ENCODE measurements around the gene INPP5A.

Gene INPP5A

GRCh38 chr10:132637477-132638129 is 100.0 kb downstream of the INPP5A start:
- H2AFZ ChIP-seq (ENCODE audit: low read length) = no peak overlapping the region
- no peaks in the 10 kb centered on the region for H3K9me2 ChIP-seq (replicated peaks; ENCODE audit: low read depth, low read length)
- H3K79me2 ChIP-seq (ENCODE audit: insufficient read depth, low read length) = peaks cover 80% of the 10 kb centered on the region
- H3K27me3 ChIP-seq (ENCODE audit: insufficient read depth, low read length, poor library complexity, severe bottlenecking) = no peaks in the 10 kb centered on the region
- no peaks in the 10 kb centered on the region for H3F3A ChIP-seq (ENCODE audit: low read depth)
- H3K36me3 ChIP-seq (ENCODE audit: insufficient read depth, low read length) = no peaks in the 10 kb centered on the region
- TF ChIP-seq EZH2phosphoT487 (IDR thresholded peaks at IDR 0.05; ENCODE audit: borderline replicate concordance) (no peak), CTCF (conservative IDR thresholded peaks at IDR 0.05; ENCODE audit: low read length) (peak; percentile 83)
- H3K4me2 ChIP-seq (ENCODE audit: low read depth, low read length, poor library complexity, severe bottlenecking) = peak overlapping the region; percentile 56
- H3K4me3 ChIP-seq (ENCODE audit: low read length, poor library complexity, severe bottlenecking) = peak overlapping the region; percentile 7
- H3K4me1 ChIP-seq (ENCODE audit: insufficient read depth, low read length, poor library complexity, severe bottlenecking) = peaks cover 28% of the 10 kb centered on the region
- no peaks in the 10 kb centered on the region for H3K9me3 ChIP-seq (ENCODE audit: insufficient read depth, low read depth, low read length)
- peak overlapping the region; percentile 18 for H3K9ac ChIP-seq (ENCODE audit: low read depth, low read length, poor library complexity, severe bottlenecking)
- H4K20me1 ChIP-seq (ENCODE audit: insufficient read depth, low read length, poor library complexity, severe bottlenecking) = no peaks in the 10 kb centered on the region

GRCh38 chr10:132638130-132638515 is 100.5 kb downstream of the INPP5A start:
- H3K27me3 ChIP-seq (ENCODE audit: insufficient read depth, low read length, poor library complexity, severe bottlenecking) = no peaks in the 10 kb centered on the region
- no peak overlapping the region for H3K9ac ChIP-seq (ENCODE audit: low read depth, low read length, poor library complexity, severe bottlenecking)
- peaks cover 4% of the 10 kb centered on the region for H4K20me1 ChIP-seq (ENCODE audit: insufficient read depth, low read length, poor library complexity, severe bottlenecking)
- H3K36me3 ChIP-seq (ENCODE audit: insufficient read depth, low read length) = no peaks in the 10 kb centered on the region
- peaks cover 28% of the 10 kb centered on the region for H3K4me1 ChIP-seq (ENCODE audit: insufficient read depth, low read length, poor library complexity, severe bottlenecking)
- H3K4me3 ChIP-seq (ENCODE audit: low read length, poor library complexity, severe bottlenecking) = no peak overlapping the region
- peaks cover 80% of the 10 kb centered on the region for H3K79me2 ChIP-seq (ENCODE audit: insufficient read depth, low read length)
- TF ChIP-seq CTCF (conservative IDR thresholded peaks at IDR 0.05; ENCODE audit: low read length) (no peak), EZH2phosphoT487 (IDR thresholded peaks at IDR 0.05; ENCODE audit: borderline replicate concordance) (no peak)
- H3K9me2 ChIP-seq (replicated peaks; ENCODE audit: low read depth, low read length) = no peaks in the 10 kb centered on the region
- H3K9me3 ChIP-seq (ENCODE audit: insufficient read depth, low read depth, low read length) = no peaks in the 10 kb centered on the region
- no peak overlapping the region for H2AFZ ChIP-seq (ENCODE audit: low read length)
- no peaks in the 10 kb centered on the region for H3F3A ChIP-seq (ENCODE audit: low read depth)
- H3K4me2 ChIP-seq (ENCODE audit: low read depth, low read length, poor library complexity, severe bottlenecking) = no peak overlapping the region

GRCh38 chr10:132639470-132639869 is 101.9 kb downstream of the INPP5A start:
- Histone ChIP-seq H3K27me3 (ENCODE audit: insufficient read depth, low read length, poor library complexity, severe bottlenecking) (no peaks in the 10 kb centered on the region), H3K4me2 (ENCODE audit: low read depth, low read length, poor library complexity, severe bottlenecking) (no peak overlapping the region), H3K9ac (ENCODE audit: low read depth, low read length, poor library complexity, severe bottlenecking) (no peak overlapping the region), H3K36me3 (ENCODE audit: insufficient read depth, low read length) (no peaks in the 10 kb centered on the region), H3K4me3 (ENCODE audit: low read length, poor library complexity, severe bottlenecking) (no peak overlapping the region), H3K4me1 (ENCODE audit: insufficient read depth, low read length, poor library complexity, severe bottlenecking) (peaks cover 20% of the 10 kb centered on the region), H3K9me3 (ENCODE audit: insufficient read depth, low read depth, low read length) (no peaks in the 10 kb centered on the region), H3K79me2 (ENCODE audit: insufficient read depth, low read length) (peaks cover 72% of the 10 kb centered on the region), H4K20me1 (ENCODE audit: insufficient read depth, low read length, poor library complexity, severe bottlenecking) (peaks cover 4% of the 10 kb centered on the region), H3K9me2 (replicated peaks; ENCODE audit: low read depth, low read length) (no peaks in the 10 kb centered on the region), H3F3A (ENCODE audit: low read depth) (no peaks in the 10 kb centered on the region), H2AFZ (ENCODE audit: low read length) (no peak overlapping the region)
- TF ChIP-seq CTCF (conservative IDR thresholded peaks at IDR 0.05; ENCODE audit: low read length) (no peak), EZH2phosphoT487 (IDR thresholded peaks at IDR 0.05; ENCODE audit: borderline replicate concordance) (no peak)

Measured in Loucy (cell line).